Right forelimb (tissue), 1 donor: ENCODE measurements around the gene PLPP3.
A peak's percentile ranks its signal among the peaks of the same experiment; 100 is the strongest.
"Not testable (repeated sequence)": the region's sequence is repeated elsewhere in the genome, so short reads cannot be mapped to it uniquely, and the experiment has no call there.

Experiments
- DNase-seq: peaks from one replicate; pipeline ENCODE4 v3.0.0-alpha.2; 2018

PLPP3 gene

GRCh38 chr1:56578963-56579875 is at the start of gene PLPP3:
Gene PLPP3 (minus strand): TSS chr1:56579563. CDS start chr1:56579016, 547 bp downstream.
- peak; percentile 91 for DNase-seq

GRCh38 chr1:56627636-56628039 is 48.3 kb upstream of the PLPP3 start:
- no peak for DNase-seq

GRCh38 chr1:56627019-56627635 is 47.8 kb upstream of the PLPP3 start:
- DNase-seq = no peak

- no peak for DNase-seq
These were observed 47.2 kb upstream of the PLPP3 start for GRCh38 chr1:56626546-56626945.

- no peak for DNase-seq
These were observed 46.6 kb upstream of the PLPP3 start for GRCh38 chr1:56625819-56626440.

GRCh38 chr1:56617141-56617540 is 37.8 kb upstream of the PLPP3 start:
- DNase-seq = no peak

- DNase-seq = not testable (repeated sequence)
These were observed 31.4 kb upstream of the PLPP3 start for GRCh38 chr1:56610770-56611169.

GRCh38 chr1:56610097-56610496 is 30.7 kb upstream of the PLPP3 start:
- DNase-seq = not testable (repeated sequence)

GRCh38 chr1:56595397-56596191 is 16.2 kb upstream of the PLPP3 start:
- not testable (repeated sequence) for DNase-seq

GRCh38 chr1:56591909-56592308 is 12.5 kb upstream of the PLPP3 start:
- no peak for DNase-seq

- DNase-seq = no peak
These were observed 11.2 kb upstream of the PLPP3 start for GRCh38 chr1:56590520-56591011.

GRCh38 chr1:56589369-56589768 is 10.0 kb upstream of the PLPP3 start:
- DNase-seq = no peak

GRCh38 chr1:56586502-56586901 is 7.1 kb upstream of the PLPP3 start:
- no peak for DNase-seq

- DNase-seq = no peak
These were observed 6.6 kb upstream of the PLPP3 start for GRCh38 chr1:56585985-56586384.

- no peak for DNase-seq
These were observed 5.7 kb upstream of the PLPP3 start for GRCh38 chr1:56584910-56585528.

- no peak for DNase-seq
These were observed 4.7 kb upstream of the PLPP3 start for GRCh38 chr1:56583957-56584468.

GRCh38 chr1:56580771-56581170 is 1.4 kb upstream of the PLPP3 start:
- no peak for DNase-seq

- DNase-seq = peak; percentile 80
These were observed 1.0 kb downstream of the PLPP3 start for GRCh38 chr1:56578138-56578962.

- peak; percentile 78 for DNase-seq
These were observed 1.8 kb downstream of the PLPP3 start for GRCh38 chr1:56577406-56578137.

- DNase-seq = peak; percentile 54
These were observed 2.4 kb downstream of the PLPP3 start for GRCh38 chr1:56576880-56577405.
